ENCODE data around the gene STON2.

STON2 gene

GRCh38 chr14:81220830-81221578 is 179.1 kb downstream of the STON2 start, which contains the start of gene GTF2A1:
Gene GTF2A1 (minus strand): TSS chr14:81220959. CDS start chr14:81220518, 441 bp downstream.
- intact Hi-C loops (cut with DNase I) = no loop called here
- DNase-seq = peak; percentile 90 to 98 (median 95)

- no peak for DNase-seq
- intact Hi-C loops (cut with DNase I) = no loop called here
Measured at GRCh38 chr14:81220580-81220829, 179.6 kb downstream of the STON2 start.

GRCh38 chr14:81219759-81220579 is 180.2 kb downstream of the STON2 start:
- DNase-seq = peak in 34 of 42 donors; percentile 11 to 71 (median 41)
- intact Hi-C loops (cut with DNase I) = loop anchor here (5.0 kb wide), 1 partner anchor 43 kb away; no protein-coding TSS in a partner anchor

- intact Hi-C loops (cut with DNase I) = loop anchor here (5.0 kb wide), 1 partner anchor 42 kb away; no protein-coding TSS in a partner anchor
- DNase-seq = peak; percentile 77 to 98 (median 92)
Measured at GRCh38 chr14:81219210-81219758, 180.8 kb downstream of the STON2 start.

- intact Hi-C loops (cut with DNase I) = no loop called here
Measured at GRCh38 chr14:81211844-81212243, 188.3 kb downstream of the STON2 start.

More at GRCh38 chr14:81211844-81212243, 188.3 kb downstream of the STON2 start:
- DNase-seq = peak in 34 of 42 donors; percentile 24 to 77 (median 45)

Data from head of caudate nucleus (tissue), 42 donors.